Activated T-cell treated with anti-CD3 and anti-CD28 coated beads, Interleukin-2, amount 50 U/mL, for 72 hours (primary cell): Measurements from ENCODE around the gene LITAFD. TPM values are rescaled to one million over a fixed set of nuclear protein-coding genes. Genes with fewer than 3 reads are reported as not detected.
"Not testable (repeated sequence)": the region's sequence is repeated elsewhere in the genome, so short reads cannot be mapped to it uniquely, and the experiment has no call there.

Experiments
- ATAC-seq, 2 donors: fragments of 150-1000 bp; cut with Tn5 transposase; replicated peaks in 1 of 2; 2 replicates each; pipeline ENCODE4 v1.10.0; 2021; ENCODE audit warnings: moderate library complexity in 2 of 2, mild to moderate bottlenecking in 1 of 2
- DNase-seq, 2 donors: peaks; one replicate each; pipeline ENCODE4 v3.0.0; 2021 to 2022; ENCODE audit warnings: mixed read lengths in 1 of 2
- H3K27ac Mint-ChIP-seq: one replicate; pipeline ENCODE4 v1.8.0; 2022; ENCODE audit warnings: mild to moderate bottlenecking, moderate library complexity, mixed read lengths
- H3K27me3 Mint-ChIP-seq: one replicate; pipeline ENCODE4 v1.8.0; 2022; ENCODE audit warnings: low read depth, mixed read lengths
- H3K36me3 Mint-ChIP-seq, 2 donors: one replicate each; pipeline ENCODE4 v1.8.0; 2022; ENCODE audit warnings: mixed read lengths in 2 of 2, mild to moderate bottlenecking in 1 of 2; ENCODE audit not compliant: insufficient read depth in 2 of 2
- H3K4me1 Mint-ChIP-seq: one replicate; pipeline ENCODE4 v1.8.0; 2022; ENCODE audit warnings: low read depth, mixed read lengths
- H3K4me3 Mint-ChIP-seq, 2 donors: one replicate each; pipeline ENCODE4 v1.8.0; 2022; ENCODE audit warnings: mild to moderate bottlenecking in 2 of 2, mixed read lengths in 2 of 2, moderate library complexity in 2 of 2
- H3K9me3 Mint-ChIP-seq, 2 donors: one replicate each; pipeline ENCODE4 v1.8.0; 2022; ENCODE audit warnings: mixed read lengths in 2 of 2
- total RNA-seq, 2 donors: library from RNA; stranded (reverse); gene quantifications; one replicate each; pipeline ENCODE4 v1.2.3, GENCODE V29; 2022

The LITAFD gene
- total RNA-seq, 2 donors from 2014 or later: not detected

DNA sequence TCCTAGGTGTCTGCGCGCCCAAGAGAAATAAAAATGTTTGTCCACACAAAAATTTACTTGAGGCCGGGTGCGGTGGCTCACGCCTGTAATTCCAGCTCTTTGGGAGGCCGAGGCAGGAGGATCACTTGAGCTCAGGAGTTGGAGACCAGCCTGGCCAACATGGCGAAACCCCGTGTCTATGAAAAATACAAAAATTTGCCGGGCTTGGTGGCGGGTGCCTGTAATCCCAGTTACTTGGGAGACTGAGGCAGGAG lies 12.2 kb upstream of the LITAFD start:
- not testable (repeated sequence) for DNase-seq, ATAC-seq, H3K36me3 Mint-ChIP-seq, H3K9me3 Mint-ChIP-seq, H3K27ac Mint-ChIP-seq, H3K27me3 Mint-ChIP-seq
- H3K4me3 Mint-ChIP-seq: peak overlapping the region; percentile 95 to 100
- peaks cover 65% of the 10 kb centered on the region for H3K4me1 Mint-ChIP-seq

DNA sequence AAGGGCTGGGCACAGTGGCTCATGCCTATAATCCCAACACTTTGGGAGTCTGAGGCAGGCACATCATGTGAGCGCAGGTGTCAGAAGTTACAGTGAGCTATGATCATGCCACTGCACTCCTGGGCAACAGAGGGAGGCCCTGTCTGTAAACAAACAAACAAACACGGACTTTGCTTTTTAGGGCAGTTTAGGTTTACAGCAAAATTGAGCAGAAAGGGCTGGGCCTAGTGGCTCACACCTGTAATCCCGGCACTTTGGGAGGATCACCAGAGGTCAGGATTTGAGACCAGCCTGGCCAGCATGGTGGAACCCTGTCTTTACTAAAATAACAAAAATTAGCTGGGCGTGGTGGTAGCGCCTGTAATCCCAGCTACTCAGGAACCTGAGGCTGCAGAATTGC lies 10.1 kb upstream of the LITAFD start:
- H3K36me3 Mint-ChIP-seq: peaks cover 3 to 5% of the 10 kb centered on the region in 2 donors
- H3K27me3 Mint-ChIP-seq: no peaks in the 10 kb centered on the region
- H3K4me3 Mint-ChIP-seq: no peak overlapping the region
- H3K27ac Mint-ChIP-seq: no peak overlapping the region
- ATAC-seq: no peak
- peaks cover 46% of the 10 kb centered on the region for H3K4me1 Mint-ChIP-seq
- no peaks in the 10 kb centered on the region for H3K9me3 Mint-ChIP-seq
- DNase-seq: no peak

DNA sequence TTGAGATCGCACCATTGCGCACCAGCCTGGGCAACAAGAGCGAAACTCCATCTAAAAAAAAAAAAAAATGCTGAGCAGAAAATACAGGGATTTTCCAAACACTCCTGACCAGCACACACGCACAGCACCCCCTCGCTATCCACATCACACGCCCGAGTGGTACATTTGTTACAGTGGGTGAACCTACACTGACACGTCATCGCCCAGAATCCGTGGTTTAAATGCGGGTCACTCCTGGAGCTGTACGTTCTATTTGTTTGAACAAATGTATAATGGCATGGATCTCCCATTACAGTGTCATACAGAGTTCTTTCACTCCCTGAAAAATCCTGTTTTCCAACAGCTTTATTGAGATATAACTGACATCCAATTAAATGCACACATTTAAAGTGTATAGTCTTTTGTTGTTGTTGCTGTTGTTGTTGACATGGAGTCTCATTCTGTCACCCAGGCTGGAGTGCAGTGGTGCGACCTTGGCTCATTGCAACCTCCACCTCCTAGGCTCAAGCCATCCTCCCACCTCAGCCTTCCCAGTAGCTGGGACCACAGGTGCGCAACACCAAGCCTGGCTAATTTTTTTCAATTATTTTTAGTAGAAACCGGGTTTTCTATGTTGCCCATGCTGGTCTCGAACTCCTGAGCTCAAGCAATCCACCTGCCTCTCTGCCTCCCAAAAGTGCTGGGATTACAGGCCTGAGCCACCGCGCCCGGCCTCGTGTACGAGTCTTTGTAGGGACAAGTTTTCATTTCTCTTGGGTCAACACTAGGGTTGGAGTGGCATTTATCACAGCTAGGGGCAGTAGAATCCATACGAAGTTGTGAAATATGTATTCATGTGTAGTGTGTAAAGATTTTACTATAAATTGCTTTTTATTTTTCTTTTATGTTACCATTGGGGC lies 8.9 kb upstream of the LITAFD start:
- no peaks in the 10 kb centered on the region for H3K9me3 Mint-ChIP-seq
- H3K4me3 Mint-ChIP-seq: no peak overlapping the region
- ATAC-seq: no peak
- no peaks in the 10 kb centered on the region for H3K27me3 Mint-ChIP-seq
- DNase-seq: no peak
- H3K36me3 Mint-ChIP-seq: no peaks in the 10 kb centered on the region
- H3K4me1 Mint-ChIP-seq: peaks cover 43% of the 10 kb centered on the region
- H3K27ac Mint-ChIP-seq: no peak overlapping the region

DNA sequence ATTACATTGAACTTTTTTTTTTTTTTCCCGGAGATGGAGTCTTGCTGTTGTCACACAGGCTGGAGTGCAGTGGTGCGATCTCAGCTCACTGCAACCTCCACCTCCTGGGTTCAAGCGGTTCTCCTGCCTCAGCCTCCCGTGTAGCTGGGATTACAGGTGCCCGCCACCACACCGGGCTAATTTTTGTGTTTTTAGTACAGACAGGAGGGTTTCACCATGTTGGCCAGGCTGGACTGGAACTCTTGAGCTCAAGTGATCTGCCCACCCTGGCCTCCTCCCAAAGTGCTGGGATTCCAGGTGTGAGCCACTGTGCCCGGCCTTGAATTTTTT lies 8.3 kb upstream of the LITAFD start:
- H3K4me3 Mint-ChIP-seq, H3K36me3 Mint-ChIP-seq, H3K27ac Mint-ChIP-seq, DNase-seq, H3K9me3 Mint-ChIP-seq, H3K27me3 Mint-ChIP-seq, ATAC-seq: not testable (repeated sequence)
- peaks cover 49% of the 10 kb centered on the region for H3K4me1 Mint-ChIP-seq

DNA sequence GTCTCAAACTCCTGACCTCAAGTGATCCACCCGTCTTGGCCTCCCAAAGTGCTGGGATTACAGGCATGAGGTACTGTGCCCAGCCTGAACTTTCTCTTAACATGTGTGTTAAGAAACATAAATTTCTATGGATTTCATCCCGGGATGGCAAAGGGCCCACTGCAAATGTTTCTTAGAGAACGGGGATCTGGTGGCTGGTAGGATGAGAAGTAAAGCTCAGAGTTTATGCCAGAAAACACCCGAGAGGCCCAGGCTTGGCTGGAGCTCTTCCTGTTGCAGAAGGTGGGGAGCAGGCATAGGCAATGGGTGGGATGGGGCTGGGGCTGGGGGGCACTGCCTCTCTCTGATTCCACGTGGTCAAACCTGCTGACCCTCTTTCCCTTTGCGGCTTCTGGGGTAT lies 7.8 kb upstream of the LITAFD start:
- Mint-ChIP-seq H3K27ac (no peak overlapping the region), H3K4me1 (peaks cover 44% of the 10 kb centered on the region), H3K9me3 (no peaks in the 10 kb centered on the region), H3K4me3 (no peak overlapping the region), H3K27me3 (no peaks in the 10 kb centered on the region), H3K36me3 (no peaks in the 10 kb centered on the region)
- no peak for ATAC-seq
- no peak for DNase-seq

DNA sequence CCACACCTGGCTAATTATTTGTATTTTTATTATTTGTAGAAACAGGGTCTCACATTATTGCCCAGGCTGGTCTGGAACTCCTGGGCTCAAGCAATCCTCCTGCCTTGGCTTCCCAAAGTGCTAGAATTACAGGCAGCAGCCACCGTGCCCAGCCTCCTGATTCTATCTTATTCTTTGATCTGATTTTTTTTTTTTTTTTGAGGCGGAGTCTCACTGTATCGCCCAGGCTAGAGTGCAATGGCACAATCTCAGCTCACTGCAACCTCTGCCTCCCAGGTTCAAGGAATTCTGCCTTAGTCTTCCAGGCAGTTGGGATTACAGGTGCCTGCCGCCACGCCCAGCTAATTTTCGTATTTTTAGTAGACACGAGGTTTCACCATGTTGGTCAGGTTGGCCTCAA lies 6.8 kb upstream of the LITAFD start:
- H3K4me1 Mint-ChIP-seq: peaks cover 39% of the 10 kb centered on the region
- not testable (repeated sequence) for ATAC-seq, H3K9me3 Mint-ChIP-seq, H3K36me3 Mint-ChIP-seq, H3K27ac Mint-ChIP-seq, H3K4me3 Mint-ChIP-seq, H3K27me3 Mint-ChIP-seq, DNase-seq

DNA sequence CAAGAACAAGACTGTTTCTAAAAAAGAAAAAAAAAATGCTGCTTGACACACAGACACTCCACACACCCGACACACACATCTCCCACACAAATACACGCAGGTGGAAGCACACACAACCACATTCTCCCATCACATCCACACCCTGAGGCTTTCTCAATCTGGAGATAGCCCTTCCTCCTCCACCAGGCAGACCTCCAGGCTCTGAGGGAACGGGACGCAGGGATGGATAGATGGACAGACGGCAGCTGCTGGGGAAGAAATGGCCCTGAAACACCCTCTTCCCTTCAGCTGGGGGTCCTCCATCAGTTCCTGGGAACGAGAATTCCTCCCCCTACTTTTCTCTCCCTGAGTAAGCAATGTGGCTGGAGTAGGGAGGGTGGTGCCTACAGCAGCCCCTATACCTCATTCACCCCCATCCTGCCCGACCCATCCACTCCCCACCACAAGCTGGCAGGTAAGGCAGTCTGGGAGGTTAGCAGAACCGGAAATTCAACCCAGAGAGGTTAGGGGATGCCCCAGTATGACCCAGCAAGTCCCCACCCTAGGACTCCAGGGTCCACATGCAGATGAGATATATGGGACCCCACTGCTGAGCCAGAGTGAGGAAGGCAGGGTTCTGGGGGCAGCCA lies 4.1 kb upstream of the LITAFD start:
- no peaks in the 10 kb centered on the region for H3K27me3 Mint-ChIP-seq
- peaks cover 24% of the 10 kb centered on the region for H3K4me1 Mint-ChIP-seq
- H3K9me3 Mint-ChIP-seq: no peaks in the 10 kb centered on the region
- no peaks in the 10 kb centered on the region for H3K36me3 Mint-ChIP-seq
- ATAC-seq: peak in 1 of 2 donors; percentile 20
- no peak for DNase-seq
- no peak overlapping the region for H3K4me3 Mint-ChIP-seq
- no peak overlapping the region for H3K27ac Mint-ChIP-seq

DNA sequence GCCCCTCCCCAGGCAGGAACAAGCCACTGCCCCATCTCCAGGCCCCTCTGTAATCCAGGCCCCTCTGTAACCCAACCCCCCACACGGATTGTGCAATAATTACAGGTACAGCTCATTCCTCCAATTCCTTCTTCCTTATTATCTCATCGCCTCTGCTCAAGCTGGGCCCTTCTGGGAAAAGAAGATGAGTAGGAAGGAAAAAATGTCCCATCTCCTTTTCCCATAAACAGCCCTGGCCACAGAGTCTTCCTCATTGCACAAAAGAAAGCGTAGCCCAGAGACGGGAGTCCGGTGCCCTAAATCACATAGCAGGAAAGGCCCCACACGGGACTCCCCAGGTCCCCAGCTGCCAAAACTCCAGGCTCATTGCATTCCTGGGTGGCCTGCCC lies 3.6 kb upstream of the LITAFD start:
- Mint-ChIP-seq H3K27ac (no peak overlapping the region), H3K36me3 (no peaks in the 10 kb centered on the region), H3K4me1 (peaks cover 22% of the 10 kb centered on the region), H3K27me3 (no peaks in the 10 kb centered on the region), H3K4me3 (no peak overlapping the region), H3K9me3 (no peaks in the 10 kb centered on the region)
- ATAC-seq (no peak), DNase-seq (no peak)

DNA sequence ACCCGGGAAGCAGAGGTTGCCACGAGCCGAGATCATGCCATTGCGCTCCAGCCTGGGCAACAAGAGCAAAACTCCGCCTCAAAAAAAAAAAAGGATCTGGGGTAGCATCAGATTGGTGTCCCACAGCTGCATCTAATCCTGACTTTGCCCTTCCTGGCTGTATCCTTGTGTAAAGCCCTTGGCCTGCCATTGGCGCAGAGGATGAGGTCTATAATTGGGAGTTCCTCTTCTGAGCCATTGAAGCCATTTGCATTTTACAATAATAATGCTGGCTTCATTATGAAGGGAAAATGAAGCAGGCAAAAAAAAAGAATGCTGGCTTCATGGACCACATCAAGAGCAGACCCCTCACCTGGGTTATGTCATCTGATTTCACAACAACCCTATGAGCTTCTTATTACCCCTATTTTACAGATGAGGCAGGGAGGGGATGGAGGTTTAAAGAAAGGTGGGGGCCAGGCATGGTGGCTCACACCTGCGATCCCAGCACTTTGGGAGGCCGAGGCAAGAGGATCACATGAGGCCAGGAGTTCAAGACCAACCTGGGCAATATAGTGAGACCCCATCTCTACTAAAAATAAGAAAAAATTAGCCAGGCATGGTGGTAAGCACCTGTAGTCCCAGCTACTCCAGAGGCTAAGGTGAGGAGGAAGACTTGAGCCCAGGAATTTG lies 1.2 kb upstream of the LITAFD start:
- Mint-ChIP-seq H3K36me3 (no peaks in the 10 kb centered on the region), H3K9me3 (no peaks in the 10 kb centered on the region), H3K27me3 (peaks cover 7% of the 10 kb centered on the region), H3K27ac (no peak overlapping the region), H3K4me1 (peaks cover 19% of the 10 kb centered on the region), H3K4me3 (no peak overlapping the region)
- no peak for ATAC-seq
- DNase-seq: no peak

DNA sequence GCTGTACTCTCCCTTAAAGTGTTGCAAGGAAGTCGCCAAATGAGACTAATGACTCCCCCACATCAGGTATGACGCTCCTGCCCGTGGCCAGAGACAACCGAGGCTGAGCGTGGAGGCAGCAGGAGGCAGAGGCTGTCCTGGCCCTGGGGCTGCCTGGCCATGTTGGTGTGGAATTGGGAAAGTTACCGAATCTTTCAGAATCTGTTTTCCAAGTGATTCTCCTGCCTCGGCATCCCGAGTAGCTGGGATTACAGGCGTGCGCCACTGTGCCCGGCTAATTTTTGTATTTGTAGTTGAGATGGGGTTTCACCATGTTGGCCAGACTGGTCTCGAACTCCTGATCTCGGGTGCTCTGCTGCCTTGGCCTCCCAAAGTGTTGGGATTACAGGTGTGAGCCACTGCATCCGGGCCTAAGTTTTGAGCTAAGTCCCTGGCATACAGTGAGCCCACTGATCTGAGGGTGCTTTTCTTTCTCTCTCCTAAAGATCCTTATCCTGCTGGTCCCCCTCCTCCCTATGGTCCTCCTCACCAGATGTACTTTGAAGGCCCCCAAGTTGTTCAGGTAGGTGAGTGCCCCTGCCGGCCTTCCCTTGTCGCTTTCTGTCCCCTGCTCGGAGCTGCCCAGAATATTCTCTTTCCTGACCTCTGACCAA lies 700 bp downstream of the LITAFD start:
- H3K4me3 Mint-ChIP-seq: no peak overlapping the region
- no peaks in the 10 kb centered on the region for H3K9me3 Mint-ChIP-seq
- no peak for ATAC-seq
- no peak overlapping the region for H3K27ac Mint-ChIP-seq
- no peak for DNase-seq
- H3K36me3 Mint-ChIP-seq: peaks cover 0 to 2% of the 10 kb centered on the region in 2 donors
- H3K27me3 Mint-ChIP-seq: peaks cover 12% of the 10 kb centered on the region
- peaks cover 31% of the 10 kb centered on the region for H3K4me1 Mint-ChIP-seq

DNA sequence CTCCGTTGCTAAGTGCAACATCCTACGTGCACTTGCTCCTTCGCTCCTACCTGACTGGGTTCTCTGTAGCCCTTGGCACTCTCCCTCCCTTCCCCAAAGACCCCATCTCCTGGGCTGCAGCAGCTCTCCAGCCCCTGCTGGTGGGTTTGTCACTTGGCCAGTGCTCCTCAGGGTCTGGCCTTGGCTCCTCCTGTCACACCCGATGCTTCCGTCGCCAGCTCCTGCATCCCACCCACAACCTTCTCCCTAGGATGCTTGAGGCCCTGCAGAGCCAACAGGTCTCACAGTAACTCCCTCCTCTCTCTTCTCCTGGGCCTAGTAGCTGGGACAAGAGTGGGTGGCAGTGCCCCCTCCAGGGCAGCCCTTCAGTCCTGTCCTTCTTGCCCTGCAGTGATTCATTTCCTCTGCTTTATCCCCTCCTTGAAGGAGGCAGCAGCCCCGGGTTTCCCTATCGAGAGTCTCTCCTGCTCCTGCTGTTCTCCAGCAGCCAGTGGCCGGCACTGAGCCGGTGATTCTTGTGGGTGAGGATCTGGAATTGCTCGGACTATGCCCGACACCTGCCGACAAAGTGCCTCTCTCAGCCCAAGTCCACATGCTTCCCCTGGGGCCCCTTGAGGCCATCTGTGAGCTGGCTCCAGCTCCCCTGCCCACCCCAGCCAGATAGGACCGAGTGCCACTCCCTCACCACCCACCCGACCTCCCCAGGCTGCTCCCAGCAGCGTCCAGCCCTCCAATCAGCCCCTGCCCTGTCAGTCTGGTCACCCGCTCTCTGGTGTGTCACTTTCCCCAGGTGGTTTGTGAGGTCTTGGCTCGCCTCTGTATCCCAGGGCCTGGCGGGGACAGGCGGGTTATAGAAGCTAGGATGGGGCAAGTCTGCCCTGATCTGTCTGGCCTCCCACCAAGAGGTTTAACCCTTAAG lies 3.8 kb downstream of the LITAFD start:
- H3K36me3 Mint-ChIP-seq: peaks cover 0 to 2% of the 10 kb centered on the region in 2 donors
- no peak for DNase-seq
- H3K4me1 Mint-ChIP-seq: peaks cover 18% of the 10 kb centered on the region
- H3K27ac Mint-ChIP-seq: no peak overlapping the region
- H3K9me3 Mint-ChIP-seq: no peaks in the 10 kb centered on the region
- peaks cover 12% of the 10 kb centered on the region for H3K27me3 Mint-ChIP-seq
- ATAC-seq: peak; percentile 18 to 30
- H3K4me3 Mint-ChIP-seq: no peak overlapping the region

DNA sequence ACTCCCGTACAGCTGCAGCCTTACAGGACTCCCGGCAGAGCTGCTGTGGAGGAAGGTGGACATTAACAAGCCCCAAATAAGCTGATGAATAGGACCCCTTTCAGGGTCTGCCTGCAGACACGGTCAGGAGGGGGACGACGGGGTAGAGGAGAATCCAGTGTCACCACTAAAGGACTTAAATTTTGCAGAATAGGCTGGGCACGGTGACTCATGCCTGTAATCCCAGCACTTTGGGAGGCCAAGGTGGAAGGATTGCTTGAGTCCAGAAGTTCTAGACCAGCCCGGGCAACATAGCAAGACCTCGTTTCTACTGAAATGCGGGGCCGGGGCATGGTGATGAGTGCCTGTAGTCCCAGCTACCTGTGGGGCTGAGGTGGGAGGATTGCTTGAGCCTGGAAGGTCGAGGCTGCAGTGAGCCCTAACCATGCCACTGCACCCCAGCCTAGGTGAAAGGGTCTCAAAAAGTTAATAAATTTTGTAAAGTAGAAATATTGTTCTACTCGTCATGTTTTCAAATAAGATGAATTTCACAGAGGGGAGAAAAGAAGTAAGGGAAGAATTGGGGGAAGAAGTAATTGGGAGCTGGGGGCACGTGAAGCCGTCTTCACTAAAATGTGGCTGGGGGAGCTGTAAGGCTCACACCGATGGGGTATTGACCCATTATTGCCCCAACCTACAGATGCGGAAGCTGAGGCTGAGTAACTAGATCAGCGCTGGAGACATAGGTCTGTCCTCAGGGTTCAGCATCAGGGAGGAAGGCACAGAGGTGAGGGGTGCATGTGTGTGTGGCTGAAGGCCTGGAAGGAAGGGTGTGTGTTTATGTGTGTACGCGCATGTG lies 4.7 kb downstream of the LITAFD start:
- Mint-ChIP-seq H3K27ac (no peak overlapping the region), H3K4me3 (no peak overlapping the region), H3K27me3 (peaks cover 12% of the 10 kb centered on the region), H3K4me1 (peaks cover 20% of the 10 kb centered on the region), H3K36me3 (peaks cover 0 to 6% of the 10 kb centered on the region in 2 donors), H3K9me3 (no peaks in the 10 kb centered on the region)
- DNase-seq: no peak
- ATAC-seq: no peak
